Activated CD8-positive, alpha-beta T cell treated with anti-CD3 and anti-CD28 coated beads for 36 hours (primary cell): ENCODE measurements around the gene OPA1. TPM values are rescaled to one million over a fixed set of nuclear protein-coding genes. Genes with fewer than 3 reads are reported as not detected.

Experiments used
- ATAC-seq: fragments of 200-7000 bp; cut with Tn5 transposase; one replicate; pipeline ENCODE4 v1.10.0; 2021; ENCODE audit warnings: mild to moderate bottlenecking, moderate library complexity
- CTCF ChIA-PET: fragments of 350-600 bp; sonication (Branson Sonifier 250); formaldehyde crosslinking; loops from one replicate; lab custom pipeline; 2021; ENCODE audit warnings: antibody characterized with exemption; lab: Charles Lee
- POLR2A ChIA-PET: fragments of 350-600 bp; sonication (Branson Sonifier 250); formaldehyde crosslinking; loops from one replicate; lab custom pipeline; 2021; ENCODE audit warnings: antibody characterized with exemption; lab: Charles Lee
- DNase-seq: peaks from one replicate; pipeline ENCODE4 v3.0.0-alpha.2; 2020
- H3K27ac Mint-ChIP-seq: one replicate; pipeline ENCODE4 v1.8.0; 2021; ENCODE audit warnings: mild to moderate bottlenecking, mixed read lengths
- H3K27me3 Mint-ChIP-seq: one replicate; pipeline ENCODE4 v1.8.0; 2021; ENCODE audit warnings: mixed read lengths
- H3K36me3 Mint-ChIP-seq: one replicate; pipeline ENCODE4 v1.8.0; 2021; ENCODE audit warnings: low read depth, mixed read lengths
- H3K4me1 Mint-ChIP-seq: one replicate; pipeline ENCODE4 v1.8.0; 2021; ENCODE audit warnings: low read depth, mixed read lengths
- H3K4me3 Mint-ChIP-seq: one replicate; pipeline ENCODE4 v1.8.0; 2021; ENCODE audit warnings: mild to moderate bottlenecking, moderate library complexity, mixed read lengths
- H3K9me3 Mint-ChIP-seq: one replicate; pipeline ENCODE4 v1.8.0; 2021; ENCODE audit warnings: mixed read lengths
- CTCF ChIP-seq: fragments of 200-600 bp; IDR thresholded peaks from one replicate; pipeline ENCODE4 v1.8.0; 2022; ENCODE audit warnings: antibody characterized with exemption, mild to moderate bottlenecking
- intact Hi-C: fragments of 100-400 bp; cut with micrococcal nuclease; formaldehyde crosslinking; loops from one replicate; pipeline ENCODE4 v1.10.0; 2022
- total RNA-seq, 2 experiments: library from RNA; stranded (reverse); gene quantifications; one replicate each; pipeline ENCODE4 v1.2.3, GENCODE V29; 2021

OPA1 gene
- total RNA-seq, 2 experiments from 2014 or later, result 84.8 to 104 TPM

GRCh38 chr3:193727089-193727488 is 134.1 kb downstream of the OPA1 start:
- no peaks in the 10 kb centered on the region for H3K9me3 Mint-ChIP-seq
- no peak for ATAC-seq
- no peaks in the 10 kb centered on the region for H3K36me3 Mint-ChIP-seq
- TF ChIP-seq CTCF, result no peak
- peaks cover 1% of the 10 kb centered on the region for H3K27me3 Mint-ChIP-seq
- H3K4me3 Mint-ChIP-seq, result no peak overlapping the region
- POLR2A ChIA-PET, result no interaction called here
- CTCF ChIA-PET, result interaction anchor here (0.9 kb wide), 1 partner anchor 16 kb away, joined by 3 read pairs; no protein-coding TSS in a partner anchor
- H3K4me1 Mint-ChIP-seq, result no peaks in the 10 kb centered on the region
- DNase-seq, result no peak
- no peak overlapping the region for H3K27ac Mint-ChIP-seq
- intact Hi-C loops, result no loop called here

GRCh38 chr3:193728429-193729087 is 135.6 kb downstream of the OPA1 start:
- no peak for DNase-seq
- ChIA-PET POLR2A (no interaction called here), CTCF (interaction anchor here (0.8 to 1.5 kb wide), 2 partner anchors 52 to 63 kb away, joined by 4 to 5 read pairs; no protein-coding TSS in a partner anchor)
- no peaks in the 10 kb centered on the region for H3K4me1 Mint-ChIP-seq
- TF ChIP-seq CTCF, result no peak
- no peaks in the 10 kb centered on the region for H3K9me3 Mint-ChIP-seq
- ATAC-seq, result no peak
- H3K36me3 Mint-ChIP-seq, result no peaks in the 10 kb centered on the region
- no peak overlapping the region for H3K27ac Mint-ChIP-seq
- no peak overlapping the region for H3K4me3 Mint-ChIP-seq
- H3K27me3 Mint-ChIP-seq, result peaks cover 1% of the 10 kb centered on the region
- intact Hi-C loops, result no loop called here

- no peaks in the 10 kb centered on the region for H3K4me1 Mint-ChIP-seq
- H3K4me3 Mint-ChIP-seq, result no peak overlapping the region
- ChIA-PET CTCF (interaction anchor here (1.5 kb wide), 1 partner anchor 64 kb away, joined by 5 read pairs; no protein-coding TSS in a partner anchor), POLR2A (no interaction called here)
- no peak for TF ChIP-seq CTCF
- ATAC-seq (no peak), DNase-seq (no peak)
- H3K36me3 Mint-ChIP-seq, result no peaks in the 10 kb centered on the region
- intact Hi-C loops, result no loop called here
- H3K27me3 Mint-ChIP-seq, result peaks cover 1% of the 10 kb centered on the region
- no peak overlapping the region for H3K27ac Mint-ChIP-seq
- H3K9me3 Mint-ChIP-seq, result no peaks in the 10 kb centered on the region
Observed at GRCh38 chr3:193729088-193729465, 136.1 kb downstream of the OPA1 start.

GRCh38 chr3:193729601-193730000 is 136.6 kb downstream of the OPA1 start:
- ATAC-seq (no peak), DNase-seq (no peak)
- no peak for TF ChIP-seq CTCF

GRCh38 chr3:193730511-193730910 is 137.5 kb downstream of the OPA1 start:
- TF ChIP-seq CTCF, result no peak
- intact Hi-C loops, result no loop called here
- POLR2A ChIA-PET, result no interaction called here
- CTCF ChIA-PET, result interaction anchor here (1.0 kb wide), 1 partner anchor 585 kb away, joined by 4 read pairs; no protein-coding TSS in a partner anchor
- Mint-ChIP-seq H3K9me3 (no peaks in the 10 kb centered on the region), H3K4me1 (no peaks in the 10 kb centered on the region), H3K36me3 (no peaks in the 10 kb centered on the region), H3K27ac (no peak overlapping the region), H3K27me3 (no peaks in the 10 kb centered on the region), H3K4me3 (no peak overlapping the region)
- DNase-seq (no peak), ATAC-seq (no peak)

More at GRCh38 chr3:193729601-193730000, 136.6 kb downstream of the OPA1 start:
- Mint-ChIP-seq H3K4me1 (no peaks in the 10 kb centered on the region), H3K27me3 (no peaks in the 10 kb centered on the region), H3K4me3 (no peak overlapping the region), H3K9me3 (no peaks in the 10 kb centered on the region), H3K27ac (no peak overlapping the region), H3K36me3 (no peaks in the 10 kb centered on the region)
- CTCF ChIA-PET, result interaction anchor here (1.0 kb wide), 1 partner anchor 586 kb away, joined by 4 read pairs; no protein-coding TSS in a partner anchor
- POLR2A ChIA-PET, result no interaction called here
- intact Hi-C loops, result no loop called here
